CD14-positive monocyte (primary cell): ENCODE data around the gene SLC12A9. TPM values are rescaled to one million over a fixed set of nuclear protein-coding genes. Genes with fewer than 3 reads are reported as not detected.
A peak's percentile ranks its signal among the peaks of the same experiment; 100 is the strongest.

ENCODE experiments used
- DNase-seq, 3 donors: peaks; one replicate each; pipeline ENCODE4 v3.0.0-alpha.2; 2011 to 2022
- H2AFZ ChIP-seq: 2 replicates; pipeline ENCODE4 v1.6.0; 2012; ENCODE audit warnings: mild to moderate bottlenecking, low read depth, low read length, inconsistent platforms; ENCODE audit not compliant: insufficient read depth, poor library complexity, severe bottlenecking
- H3K27ac ChIP-seq, 2 donors: 1 replicate in 1 of 2; 2 replicates in 1 of 2; pipeline ENCODE4 v1.5.1; 2012 to 2013; ENCODE audit warnings: low read length in 2 of 2, control low read depth in 1 of 2, inconsistent platforms in 1 of 2, low read depth in 1 of 2, mild to moderate bottlenecking in 1 of 2
- H3K27me3 ChIP-seq, 2 donors: one replicate each; pipeline versions ENCODE4 v1.6.0 to v1.6.1; 2011 to 2013; ENCODE audit warnings: low read length in 2 of 2; ENCODE audit not compliant: control insufficient read depth in 2 of 2, insufficient read depth in 2 of 2
- H3K36me3 ChIP-seq, 2 donors: replicated peaks in 1 of 2; 1 replicate in 1 of 2; 2 replicates in 1 of 2; pipeline versions ENCODE4 v1.5.1 to v1.6.1; 2012 to 2013; ENCODE audit warnings: low read length in 2 of 2, control low read depth in 1 of 2, inconsistent platforms in 1 of 2, mild to moderate bottlenecking in 1 of 2; ENCODE audit not compliant: insufficient read depth in 2 of 2, control insufficient read depth in 1 of 2
- H3K4me1 ChIP-seq, 2 donors: 1 replicate in 1 of 2; 2 replicates in 1 of 2; pipeline versions ENCODE4 v1.5.1 to v1.6.1; 2012 to 2013; ENCODE audit warnings: low read length in 2 of 2, control low read depth in 1 of 2, inconsistent platforms in 1 of 2, mild to moderate bottlenecking in 1 of 2, moderate library complexity in 1 of 2; ENCODE audit not compliant: insufficient read depth in 2 of 2, control insufficient read depth in 1 of 2
- H3K4me2 ChIP-seq: replicated peaks from 2 replicates; pipeline ENCODE3; 2012; ENCODE audit warnings: low read length, moderate library complexity, mild to moderate bottlenecking; ENCODE audit not compliant: poor library complexity, severe bottlenecking; ENCODE audit errors: extremely low read depth
- H3K4me3 ChIP-seq, 3 experiments: fragments of 200-600 bp in 1 of 3; sonication (generic) in 1 of 3; replicated peaks in 1 of 3; 1 replicate in 2 of 3; 2 replicates in 1 of 3; pipeline ENCODE4 v1.5.1; 2011 to 2013; ENCODE audit warnings: low read length in 3 of 3, mild to moderate bottlenecking in 3 of 3, control low read depth in 2 of 3, low read depth in 2 of 3, inconsistent platforms in 1 of 3, moderate library complexity in 1 of 3
- H3K79me2 ChIP-seq: 2 replicates; pipeline ENCODE4 v1.6.0; 2012; ENCODE audit warnings: mild to moderate bottlenecking, control low read depth, inconsistent platforms, low read length, moderate library complexity; ENCODE audit not compliant: insufficient read depth
- H3K9ac ChIP-seq: 2 replicates; pipeline ENCODE4 v1.6.0; 2017; ENCODE audit warnings: low read length, mild to moderate bottlenecking; ENCODE audit not compliant: insufficient read depth, poor library complexity, severe bottlenecking
- H3K9me3 ChIP-seq, 2 donors: replicated peaks in 1 of 2; 1 replicate in 1 of 2; 2 replicates in 1 of 2; pipeline versions ENCODE4 v1.5.1 to v1.6.1; 2012 to 2013; ENCODE audit warnings: low read length in 2 of 2, control low read depth in 1 of 2; ENCODE audit not compliant: control insufficient read depth in 1 of 2, insufficient read depth in 1 of 2
- H4K20me1 ChIP-seq: 2 replicates; pipeline ENCODE4 v1.6.0; 2012; ENCODE audit warnings: mild to moderate bottlenecking, low read length, control low read depth, moderate library complexity; ENCODE audit not compliant: insufficient read depth
- H3K27ac Mint-ChIP-seq, 7 donors: one replicate each; pipeline ENCODE4 v1.8.0; 2020; ENCODE audit warnings: mild to moderate bottlenecking in 7 of 7, mixed read lengths in 7 of 7, moderate library complexity in 6 of 7, inconsistent platforms in 2 of 7
- H3K27me3 Mint-ChIP-seq, 3 donors: one replicate each; pipeline ENCODE4 v1.8.0; 2021 to 2022; ENCODE audit warnings: low read depth in 3 of 3, mild to moderate bottlenecking in 3 of 3, mixed read lengths in 3 of 3, moderate library complexity in 3 of 3, inconsistent platforms in 1 of 3
- H3K36me3 Mint-ChIP-seq, 2 donors: one replicate each; pipeline ENCODE4 v1.8.0; 2020; ENCODE audit warnings: mixed read lengths in 2 of 2, inconsistent platforms in 1 of 2, mild to moderate bottlenecking in 1 of 2
- H3K4me1 Mint-ChIP-seq: one replicate; pipeline ENCODE4 v1.8.0; 2020; ENCODE audit warnings: mild to moderate bottlenecking, mixed read lengths
- H3K4me3 Mint-ChIP-seq, 2 donors: one replicate each; pipeline ENCODE4 v1.8.0; 2020; ENCODE audit warnings: mild to moderate bottlenecking in 2 of 2, mixed read lengths in 2 of 2, moderate library complexity in 1 of 2
- H3K9me3 Mint-ChIP-seq, 7 donors: one replicate each; pipeline ENCODE4 v1.8.0; 2020 to 2022; ENCODE audit warnings: mixed read lengths in 7 of 7, mild to moderate bottlenecking in 6 of 7, moderate library complexity in 6 of 7, inconsistent platforms in 2 of 7
- WGBS: methylation state at CpG from one replicate; pipeline ENCODE4 v1.1.5; 2013; ENCODE audit warnings: missing lambda C conversion rate; ENCODE audit not compliant: insufficient coverage; 5-methylcytosine and 5-hydroxymethylcytosine counted together
- intact Hi-C, 2 donors: fragments of 100-400 bp; cut with micrococcal nuclease; formaldehyde crosslinking; loops; one replicate each; pipeline versions ENCODE4 v1.15.0 to v1.15.1; 2023
- polyA plus RNA-seq, 3 donors: library from polyadenylated mRNA; depleted of rRNA in 1 of 3; unstranded in 2 of 3; stranded (reverse) in 1 of 3; fragments of 300-500 nt in 2 of 3; fragments of >200 nt in 1 of 3; fragmentation: Illumina TruSeq in 2 of 3; gene quantifications; 1 replicate in 2 of 3; 2 replicates in 1 of 3; pipeline ENCODE4 v1.2.3, GENCODE V29; 2012 to 2021
- TF ChIP-seq, protein P1 (sequence below): fragments of 200-600 bp; IDR thresholded peaks from one replicate; pipeline ENCODE4 v1.8.0; 2022; ENCODE audit warnings: antibody characterized with exemption, mild to moderate bottlenecking

The SLC12A9 gene
- polyA plus RNA-seq, 3 donors: 18.8 to 119 (median 19.3) TPM

DNA sequence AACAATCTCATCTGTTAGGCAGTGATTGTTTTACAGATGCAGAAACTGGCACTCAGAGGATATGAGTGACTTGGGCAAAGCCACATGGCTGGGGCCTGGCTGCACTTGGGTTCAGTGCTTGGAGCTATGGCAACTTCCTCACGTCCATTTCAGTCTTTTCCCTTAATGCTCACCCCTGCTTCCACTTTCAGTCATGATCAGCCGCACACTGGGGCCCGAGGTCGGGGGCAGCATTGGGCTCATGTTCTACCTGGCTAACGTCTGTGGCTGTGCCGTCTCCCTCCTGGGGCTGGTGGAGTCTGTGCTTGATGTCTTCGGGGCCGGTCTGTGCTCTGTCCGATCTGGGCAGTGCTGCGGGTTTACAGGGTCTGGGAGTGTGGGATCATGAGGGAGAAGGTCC lies 3.0 kb downstream of the SLC12A9 start:
- Histone ChIP-seq H2AFZ (no peak overlapping the region), H3K4me2 (no peak overlapping the region), H4K20me1 (peaks cover 84% of the 10 kb centered on the region), H3K9ac (no peak overlapping the region), H3K36me3 (peaks cover 50 to 61% of the 10 kb centered on the region in 2 donors), H3K4me3 (no peak overlapping the region), H3K27me3 (peaks cover 0 to 2% of the 10 kb centered on the region in 2 donors), H3K79me2 (peaks cover 85% of the 10 kb centered on the region), H3K4me1 (peaks cover 25 to 41% of the 10 kb centered on the region in 2 donors), H3K9me3 (no peaks in the 10 kb centered on the region), H3K27ac (peak overlapping the region in 1 of 2 donors; percentile 20)
- Mint-ChIP-seq H3K36me3 (peaks cover 45 to 67% of the 10 kb centered on the region in 2 donors), H3K4me1 (peaks cover 40% of the 10 kb centered on the region), H3K27me3 (peaks cover 0 to 1% (median 0%) of the 10 kb centered on the region in 3 donors), H3K4me3 (no peak overlapping the region), H3K9me3 (no peaks in the 10 kb centered on the region), H3K27ac (no peak overlapping the region)
- TF ChIP-seq, protein P1, sequence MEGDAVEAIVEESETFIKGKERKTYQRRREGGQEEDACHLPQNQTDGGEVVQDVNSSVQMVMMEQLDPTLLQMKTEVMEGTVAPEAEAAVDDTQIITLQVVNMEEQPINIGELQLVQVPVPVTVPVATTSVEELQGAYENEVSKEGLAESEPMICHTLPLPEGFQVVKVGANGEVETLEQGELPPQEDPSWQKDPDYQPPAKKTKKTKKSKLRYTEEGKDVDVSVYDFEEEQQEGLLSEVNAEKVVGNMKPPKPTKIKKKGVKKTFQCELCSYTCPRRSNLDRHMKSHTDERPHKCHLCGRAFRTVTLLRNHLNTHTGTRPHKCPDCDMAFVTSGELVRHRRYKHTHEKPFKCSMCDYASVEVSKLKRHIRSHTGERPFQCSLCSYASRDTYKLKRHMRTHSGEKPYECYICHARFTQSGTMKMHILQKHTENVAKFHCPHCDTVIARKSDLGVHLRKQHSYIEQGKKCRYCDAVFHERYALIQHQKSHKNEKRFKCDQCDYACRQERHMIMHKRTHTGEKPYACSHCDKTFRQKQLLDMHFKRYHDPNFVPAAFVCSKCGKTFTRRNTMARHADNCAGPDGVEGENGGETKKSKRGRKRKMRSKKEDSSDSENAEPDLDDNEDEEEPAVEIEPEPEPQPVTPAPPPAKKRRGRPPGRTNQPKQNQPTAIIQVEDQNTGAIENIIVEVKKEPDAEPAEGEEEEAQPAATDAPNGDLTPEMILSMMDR: no peak
- intact Hi-C loops: loop anchor here in 1 of 2 donors (10.0 kb wide), 1 partner anchor 131 kb away; the partner anchor contains the start of gene EPO
- 98% methylated on average over 8 of the region's 10 CpGs for WGBS
- DNase-seq: no peak

DNA sequence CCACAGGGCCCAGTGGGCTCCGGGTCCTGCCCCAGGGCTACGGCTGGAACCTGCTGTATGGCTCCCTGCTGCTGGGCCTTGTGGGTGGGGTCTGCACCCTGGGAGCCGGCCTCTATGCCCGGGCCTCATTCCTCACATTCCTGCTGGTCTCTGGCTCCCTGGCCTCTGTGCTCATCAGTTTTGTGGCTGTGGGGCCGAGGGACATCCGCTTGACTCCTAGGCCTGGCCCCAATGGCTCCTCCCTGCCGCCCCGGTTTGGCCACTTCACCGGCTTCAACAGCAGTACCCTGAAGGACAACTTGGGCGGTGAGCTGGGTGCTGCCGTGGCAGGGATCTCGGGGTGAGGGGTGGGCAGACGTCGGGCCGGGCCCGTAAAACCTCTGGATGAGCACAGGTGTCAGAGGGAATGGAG lies 4.4 kb downstream of the SLC12A9 start:
- no peak overlapping the region for H2AFZ ChIP-seq
- no peak overlapping the region for H3K4me3 ChIP-seq
- peak overlapping the region in 1 of 7 donors; percentile 41 for H3K27ac Mint-ChIP-seq
- peaks cover 0 to 1% (median 0%) of the 10 kb centered on the region in 3 donors for H3K27me3 Mint-ChIP-seq
- H3K4me1 ChIP-seq: peaks cover 22 to 38% of the 10 kb centered on the region in 2 donors
- H3K4me1 Mint-ChIP-seq: peaks cover 38% of the 10 kb centered on the region
- no peak overlapping the region for H3K4me3 Mint-ChIP-seq
- DNase-seq: no peak
- WGBS: over 99% methylated on average over 14 of the region's 16 CpGs
- no peaks in the 10 kb centered on the region for H3K9me3 Mint-ChIP-seq
- intact Hi-C loops: loop anchor here in 1 of 2 donors (10.0 kb wide), 1 partner anchor 132 kb away; the partner anchor contains the start of gene EPO
- peaks cover 87% of the 10 kb centered on the region for H3K79me2 ChIP-seq
- no peaks in the 10 kb centered on the region for H3K27me3 ChIP-seq
- H3K9ac ChIP-seq: no peak overlapping the region
- no peak overlapping the region for H3K27ac ChIP-seq
- peaks cover 58 to 81% of the 10 kb centered on the region in 2 donors for H3K36me3 Mint-ChIP-seq
- no peak overlapping the region for H3K4me2 ChIP-seq
- peaks cover 97% of the 10 kb centered on the region for H4K20me1 ChIP-seq
- H3K36me3 ChIP-seq: peaks cover 63 to 75% of the 10 kb centered on the region in 2 donors
- H3K9me3 ChIP-seq: no peaks in the 10 kb centered on the region
- TF ChIP-seq, protein P1: no peak
